Activated naive CD4-positive, alpha-beta T cell (primary cell): ENCODE results near the gene IL23A.

Source experiments
- DNase-seq, 4 experiments: peaks; one replicate each; lab custom pipeline; 2025; lab: John Stamatoyannopoulos, UW

Gene IL23A

GRCh38 chr12:56361487-56362129 is 22.9 kb downstream of the IL23A start:
- no peak for DNase-seq

GRCh38 chr12:56362130-56363059 is 23.7 kb downstream of the IL23A start, which contains the start of gene APOF:
Gene APOF, minus strand, starts transcription at chr12:56362857. Its CDS starts 112 bp downstream, at chr12:56362745.
- no peak for DNase-seq

GRCh38 chr12:56366948-56367347 is 28.3 kb downstream of the IL23A start:
- no peak for DNase-seq

GRCh38 chr12:56373515-56373914 is 34.8 kb downstream of the IL23A start:
- no peak for DNase-seq

GRCh38 chr12:56374726-56375597 is 36.3 kb downstream of the IL23A start:
- no peak for DNase-seq

GRCh38 chr12:56375598-56376434 is 37.1 kb downstream of the IL23A start:
- no peak for DNase-seq

- no peak for DNase-seq
Observed at GRCh38 chr12:56377310-56377988, 38.8 kb downstream of the IL23A start.

GRCh38 chr12:56377989-56378316 is 39.3 kb downstream of the IL23A start:
- DNase-seq, result no peak

GRCh38 chr12:56382611-56383010 is 43.9 kb downstream of the IL23A start:
- no peak for DNase-seq

GRCh38 chr12:56385873-56386272 is 47.2 kb downstream of the IL23A start:
- DNase-seq, result no peak

GRCh38 chr12:56387152-56387736 is 48.6 kb downstream of the IL23A start:
- DNase-seq, result no peak

GRCh38 chr12:56389412-56389811 is 50.7 kb downstream of the IL23A start:
- DNase-seq, result no peak
